Measurements from ENCODE around the gene PYGO1. TPM values are rescaled to one million over a fixed set of nuclear protein-coding genes. Genes with fewer than 3 reads are reported as not detected.
A peak's percentile ranks its signal among the peaks of the same experiment; 100 is the strongest.

The PYGO1 gene
- total and polyA plus RNA-seq, 2 of the 8 experiments (the other 6 are each of a cell fraction or from before 2014, with no cell fraction given) = 0.50 to 1.1 TPM

GRCh38 chr15:55552926-55553325, 35.2 kb downstream of the PYGO1 start:
- H2AK5ac ChIP-seq (ENCODE audit: low read depth, low read length) = no peak overlapping the region
- H3K9ac ChIP-seq (replicated peaks in 1 of 4; ENCODE audit: extremely low read depth in 1 of 4, low read depth in 3 of 4, low read length in 3 of 4) = no peak overlapping the region
- H3K4me1 ChIP-seq (replicated peaks in 1 of 4; ENCODE audit: control insufficient read depth in 3 of 4, insufficient read depth in 4 of 4, low read length in 3 of 4) = peaks cover 0 to 5% (median under 1%) of the 10 kb centered on the region in 4 experiments; a peak in 4 of 7 replicates
- H3K23ac ChIP-seq (ENCODE audit: insufficient read length) = no peak overlapping the region
- no peak overlapping the region for H2BK120ac ChIP-seq (replicated peaks; ENCODE audit: low read depth, low read length)
- H4K91ac ChIP-seq (replicated peaks; ENCODE audit: insufficient read length, low read length) = no peak overlapping the region
- H3K36me3 ChIP-seq (ENCODE audit: control insufficient read depth in 2 of 4, insufficient read depth in 4 of 4, low read length in 3 of 4) = no peaks in the 10 kb centered on the region
- H2BK20ac ChIP-seq (ENCODE audit: low read length) = no peak overlapping the region
- H3K27ac ChIP-seq (ENCODE audit: low read depth, low read length) = no peak overlapping the region
- H4K20me1 ChIP-seq (replicated peaks in 1 of 2; ENCODE audit: control insufficient read depth in 1 of 2, insufficient read depth in 2 of 2, low read length in 2 of 2) = no peaks in the 10 kb centered on the region
- peak overlapping the region; percentile 88 for H2AFZ ChIP-seq (ENCODE audit: low read length)
- H3K18ac ChIP-seq (ENCODE audit: extremely low read depth, low read length) = no peak overlapping the region
- 0 out of 4 replicates have a peak, but pooled peaks cover 0 to 6% of the 10 kb centered on the region in 2 experiments for H3K9me3 ChIP-seq (ENCODE audit: insufficient read depth in 2 of 2, low read depth in 1 of 2, low read length in 1 of 2)
- TF ChIP-seq CTBP2 (IDR thresholded peaks at IDR 0.05; ENCODE audit: borderline replicate concordance, insufficient read depth, insufficient read length, low read length) (no peak), MAX (IDR thresholded peaks at IDR 0.05) (no peak), USF2 (IDR thresholded peaks at IDR 0.05; ENCODE audit: low read length) (no peak), TEAD4 (IDR thresholded peaks at IDR 0.05; ENCODE audit: low read depth, low read length) (0 out of 2 replicates have a peak, but pooled peaks have one; percentile 13), BRCA1 (IDR thresholded peaks at IDR 0.05; ENCODE audit: low read depth, low read length) (no peak), MAFK (IDR thresholded peaks at IDR 0.05; ENCODE audit: low read depth, low read length) (0 out of 2 replicates have a peak, but pooled peaks have one; percentile 12)
- H2BK15ac ChIP-seq (ENCODE audit: low read length) = no peak overlapping the region
- WGBS, 2 experiments (ENCODE audit: extremely low coverage in 1 of 2, insufficient coverage in 1 of 2, insufficient read length in 1 of 2, insufficient replicate concordance in 2 of 2, low coverage in 1 of 2, low lambda C conversion rate in 2 of 2, missing lambda C conversion rate in 1 of 2) = 83% methylated on average over 1 of the region's 2 CpGs; no CpG with 5 or more reads in 1 of the 2 experiments
- no peak overlapping the region for H3K56ac ChIP-seq (replicated peaks; ENCODE audit: insufficient read length, low read depth, low read length)
- peaks cover 1% of the 10 kb centered on the region; the same call in 1 of the 2 replicates for H3K23me2 ChIP-seq (ENCODE audit: low read depth, low read length)
- H3K14ac ChIP-seq (ENCODE audit: insufficient read length) = no peak overlapping the region
- H3K79me1 ChIP-seq (ENCODE audit: low read depth, low read length) = no peaks in the 10 kb centered on the region
- no peak overlapping the region for H4K5ac ChIP-seq (ENCODE audit: insufficient read length, low read depth, low read length)
- CTCF ChIA-PET (ENCODE audit: partially characterized antibody) = interaction anchor here (0.7 to 1.0 kb wide), 2 partner anchors 35 to 233 kb away, joined by 3 to 4 read pairs; no protein-coding TSS in a partner anchor
- no peaks in the 10 kb centered on the region for H3K27me3 ChIP-seq (replicated peaks in 1 of 4; ENCODE audit: control insufficient read depth in 3 of 4, extremely low read depth in 1 of 4, insufficient read depth in 3 of 4, low read length in 3 of 4)
- H3K4me3 ChIP-seq (ENCODE audit: extremely low read depth in 1 of 4, insufficient read depth in 2 of 4, low read depth in 3 of 4, low read length in 4 of 4) = no peak overlapping the region
- H3K4me2 ChIP-seq (ENCODE audit: insufficient read depth in 1 of 2, low read depth in 2 of 2, low read length in 2 of 2) = no peak overlapping the region
- no peak overlapping the region for H2BK5ac ChIP-seq (ENCODE audit: low read depth, low read length)
- H3K79me2 ChIP-seq (ENCODE audit: control insufficient read depth in 1 of 2, insufficient read depth in 2 of 2, low read length in 2 of 2) = no peaks in the 10 kb centered on the region
- no peak overlapping the region for H2BK12ac ChIP-seq (ENCODE audit: low read depth, low read length)
- H4K8ac ChIP-seq (ENCODE audit: extremely low read depth, insufficient read depth, low read length) = peak overlapping the region; percentile 89; the same call in 1 of the 2 replicates
- FAIRE-seq (no peak), DNase-seq (ENCODE audit: low read depth in 1 of 2, low spot score in 2 of 2) (no peak)
- POLR2A ChIA-PET (ENCODE audit: partially characterized antibody) = no interaction called here
- H3K4ac ChIP-seq (replicated peaks; ENCODE audit: insufficient read length, low read depth, low read length) = no peak overlapping the region
